Stomach (tissue), 4 donors: ENCODE measurements around the gene AGAP3.

ENCODE experiments used
- POLR2A ChIP-seq, 4 donors: fragments of 450-650 bp; IDR thresholded peaks; one replicate each; pipeline ENCODE4 v1.6.1; 2016; ENCODE audit warnings: antibody characterized with exemption in 4 of 4, control low read depth in 2 of 4, mild to moderate bottlenecking in 1 of 4, moderate library complexity in 1 of 4
- TF ChIP-seq, protein P1 (sequence below), 7 experiments: fragments of 450-650 bp in 4 of 7; fragments of 200-600 bp in 3 of 7; sonication (generic) in 3 of 7; IDR thresholded peaks; one replicate each; pipeline ENCODE4 v1.5.1; 2016 to 2019; ENCODE audit warnings: antibody characterized with exemption in 7 of 7, control low read depth in 2 of 7, mild to moderate bottlenecking in 1 of 7

DNA sequence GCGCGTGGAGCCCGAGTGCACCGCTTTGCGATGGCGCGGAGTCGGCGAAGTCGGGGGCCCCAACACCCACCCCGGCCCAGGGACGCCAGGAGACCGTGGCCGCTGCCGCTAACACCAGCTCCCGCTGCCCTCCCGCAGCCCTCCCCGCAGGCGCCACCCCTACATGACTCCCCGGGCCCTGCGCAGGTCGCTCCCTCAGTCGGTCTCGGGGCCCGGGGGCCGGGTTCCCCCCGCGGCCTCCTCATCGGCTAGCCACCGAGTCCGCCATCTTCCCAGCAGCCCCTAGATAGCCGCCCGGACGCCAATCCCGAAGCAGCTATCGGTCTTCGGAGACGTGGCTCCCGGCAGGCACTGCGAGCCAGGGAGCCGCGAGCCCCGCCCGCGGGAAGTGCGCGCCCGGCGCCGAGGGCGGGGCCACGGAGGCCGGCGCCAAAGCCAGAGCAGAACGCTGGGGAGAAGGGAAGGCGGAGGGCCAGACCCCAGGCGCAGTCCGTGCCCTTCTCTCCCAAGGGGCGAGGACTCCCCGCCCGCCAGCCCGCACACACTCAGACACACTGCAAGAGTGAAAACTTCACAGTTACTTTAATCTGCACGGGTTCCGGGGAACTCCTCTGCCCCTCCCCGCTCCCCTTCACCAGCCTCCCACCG, 5.6 kb upstream of the AGAP3 start, which contains the start of gene FASTK:
- TF ChIP-seq, protein P1, sequence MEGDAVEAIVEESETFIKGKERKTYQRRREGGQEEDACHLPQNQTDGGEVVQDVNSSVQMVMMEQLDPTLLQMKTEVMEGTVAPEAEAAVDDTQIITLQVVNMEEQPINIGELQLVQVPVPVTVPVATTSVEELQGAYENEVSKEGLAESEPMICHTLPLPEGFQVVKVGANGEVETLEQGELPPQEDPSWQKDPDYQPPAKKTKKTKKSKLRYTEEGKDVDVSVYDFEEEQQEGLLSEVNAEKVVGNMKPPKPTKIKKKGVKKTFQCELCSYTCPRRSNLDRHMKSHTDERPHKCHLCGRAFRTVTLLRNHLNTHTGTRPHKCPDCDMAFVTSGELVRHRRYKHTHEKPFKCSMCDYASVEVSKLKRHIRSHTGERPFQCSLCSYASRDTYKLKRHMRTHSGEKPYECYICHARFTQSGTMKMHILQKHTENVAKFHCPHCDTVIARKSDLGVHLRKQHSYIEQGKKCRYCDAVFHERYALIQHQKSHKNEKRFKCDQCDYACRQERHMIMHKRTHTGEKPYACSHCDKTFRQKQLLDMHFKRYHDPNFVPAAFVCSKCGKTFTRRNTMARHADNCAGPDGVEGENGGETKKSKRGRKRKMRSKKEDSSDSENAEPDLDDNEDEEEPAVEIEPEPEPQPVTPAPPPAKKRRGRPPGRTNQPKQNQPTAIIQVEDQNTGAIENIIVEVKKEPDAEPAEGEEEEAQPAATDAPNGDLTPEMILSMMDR (IDR thresholded peaks at IDR 0.05) = no peak
- peak in 1 of 4 donors; percentile 41 for TF ChIP-seq POLR2A (IDR thresholded peaks at IDR 0.05)
